A549 treated with CpdA at 1 μM for 4 hours (cell line): ENCODE data around the gene RAB25. TPM values are rescaled to one million over a fixed set of nuclear protein-coding genes. Genes with fewer than 3 reads are reported as not detected.

ENCODE experiments used
- total RNA-seq: library from RNA; stranded (reverse); fragments of 200-300 nt; extraction: Qiagen RNA extraction; gene quantifications from 5 replicates; pipeline ENCODE4 v1.2.3, GENCODE V29; 2022; ENCODE audit warnings: low read depth

The RAB25 gene
- total RNA-seq = 0.31 to 0.36 TPM in 2 of 5 replicates, not detected in the others

GRCh38 chr1:156060937-156061636 is at the start of gene RAB25:
TSS of gene RAB25 (plus strand) at chr1:156061160. CDS start at chr1:156061401, 241 bp downstream.

GRCh38 chr1:156020293-156021092 is 40.5 kb upstream of the RAB25 start, which contains the start of gene SSR2:
TSS of gene SSR2 (minus strand) at chr1:156020951. CDS start at chr1:156020167, 784 bp downstream.

GRCh38 chr1:156053768-156054499 is 7.0 kb upstream of the RAB25 start, which contains the start of gene UBQLN4:
TSS of gene UBQLN4 (minus strand) at chr1:156053798. CDS start at chr1:156053701, 97 bp downstream.

DNA sequence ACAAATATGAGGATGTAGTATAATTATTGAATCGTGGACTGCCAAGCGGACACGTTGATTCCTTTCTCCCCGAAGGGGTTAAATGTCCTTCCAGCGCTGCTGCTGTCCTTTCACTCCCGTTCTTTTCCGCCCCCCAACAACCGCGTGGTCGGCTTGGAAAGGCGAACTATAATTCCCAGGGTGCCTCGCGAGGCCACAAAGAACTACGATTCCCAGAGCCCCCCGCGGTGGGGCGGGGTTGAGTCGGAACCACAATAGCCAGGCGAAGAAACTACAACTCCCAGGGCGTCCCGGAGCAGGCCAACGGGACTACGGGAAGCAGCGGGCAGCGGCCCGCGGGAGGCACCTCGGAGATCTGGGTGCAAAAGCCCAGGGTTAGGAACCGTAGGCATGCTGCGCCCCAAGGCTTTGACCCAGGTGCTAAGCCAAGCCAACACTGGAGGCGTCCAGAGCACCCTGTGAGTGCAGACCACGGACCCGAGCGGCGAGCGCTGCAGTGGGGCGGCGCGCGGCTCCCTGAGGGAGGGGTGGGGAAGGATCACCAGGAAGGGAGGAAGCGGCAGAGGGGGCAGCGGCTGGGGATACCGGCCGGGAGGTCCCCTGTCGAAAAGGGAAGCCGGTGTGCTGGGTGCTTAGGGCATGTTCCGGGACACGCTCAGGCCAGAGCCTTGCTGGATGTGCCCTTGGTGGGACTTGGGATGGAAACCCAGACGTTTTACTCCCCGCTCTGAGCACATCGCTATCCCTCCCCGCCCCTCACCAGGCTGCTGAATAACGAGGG is 6.3 kb upstream of the RAB25 start, which contains the start of gene LAMTOR2:
TSS of gene LAMTOR2 (plus strand) at position 283 of the 781 bp plus-strand sequence. CDS start at position 391, 108 bp downstream.

GRCh38 chr1:156082309-156083091 is 21.5 kb downstream of the RAB25 start, which contains the start of gene MEX3A:
TSS of gene MEX3A (minus strand) at chr1:156082465. CDS start at chr1:156081998, 467 bp downstream.

GRCh38 chr1:156114101-156114918 is 53.4 kb downstream of the RAB25 start, which contains the start of gene LMNA:
TSS of gene LMNA (plus strand) at chr1:156114711. CDS start at chr1:156114919, 208 bp downstream.

Other genes starting within 250 kb of the RAB25 start
- gene GON4L, start 203.9 kb upstream of the RAB25 start, total RNA-seq = 14.4 to 16.0 TPM (median 14.7 TPM) in 5 replicates
- gene SYT11, start 201.6 kb upstream of the RAB25 start, total RNA-seq = 0.96 to 1.4 TPM (median 1.3 TPM) in 5 replicates
- 24.9 to 29.1 TPM (median 26.3 TPM) in 5 replicates for gene RIT1, start 149.8 kb upstream of the RAB25 start, total RNA-seq
- gene KHDC4, start 126.7 kb upstream of the RAB25 start, total RNA-seq = 24.5 to 30.9 TPM (median 27.3 TPM) in 5 replicates
- not detected in 5 replicates for gene RXFP4, start 119.5 kb upstream of the RAB25 start, total RNA-seq
- 35.4 to 46.0 TPM (median 38.5 TPM) in 5 replicates for gene ARHGEF2, start 82.6 kb upstream of the RAB25 start, total RNA-seq
- gene SSR2, start 40.2 kb upstream of the RAB25 start, total RNA-seq = 261 to 286 TPM (median 280 TPM) in 5 replicates
- gene UBQLN4, start 7.4 kb upstream of the RAB25 start, total RNA-seq = 36.3 to 46.5 TPM (median 45.1 TPM) in 5 replicates
- gene LAMTOR2, start 6.4 kb upstream of the RAB25 start, total RNA-seq = 152 to 166 TPM (median 161 TPM) in 5 replicates
- gene MEX3A, start 21.3 kb downstream of the RAB25 start, total RNA-seq = 2.1 to 3.1 TPM (median 2.3 TPM) in 5 replicates
- 631 to 722 TPM (median 685 TPM) in 5 replicates for gene LMNA, start 53.6 kb downstream of the RAB25 start, total RNA-seq
- 0.34 to 0.65 TPM (median 0.41 TPM) in 5 replicates for gene SEMA4A, start 92.4 kb downstream of the RAB25 start, total RNA-seq
- gene SLC25A44, start 132.9 kb downstream of the RAB25 start, total RNA-seq = 25.6 to 29.8 TPM (median 29.2 TPM) in 5 replicates
- gene PMF1, start 151.8 kb downstream of the RAB25 start, total RNA-seq = 55.5 to 61.3 TPM (median 60.0 TPM) in 5 replicates
- gene BGLAP, start 181.0 kb downstream of the RAB25 start, total RNA-seq = 0.27 to 1.2 TPM (median 0.44 TPM) in 4 of 5 replicates, not detected in the other
- gene PAQR6, start 186.9 kb downstream of the RAB25 start, total RNA-seq = 2.9 to 5.1 TPM (median 3.0 TPM) in 5 replicates
- 42.8 to 50.5 TPM (median 49.3 TPM) in 5 replicates for gene SMG5, start 221.7 kb downstream of the RAB25 start, total RNA-seq
- gene TMEM79, start 223.2 kb downstream of the RAB25 start, total RNA-seq = 5.5 to 10.5 TPM (median 8.5 TPM) in 5 replicates
- 33.8 to 48.8 TPM (median 47.3 TPM) in 5 replicates for gene GLMP, start 234.5 kb downstream of the RAB25 start, total RNA-seq
- gene VHLL, start 238.1 kb downstream of the RAB25 start, total RNA-seq = not detected in 5 replicates